Embryonic facial prominence (tissue), 1 donor: ENCODE data around the gene HOXA7.

Experiments used
- DNase-seq: peaks from one replicate; pipeline ENCODE4 v3.0.0-alpha.2; 2016; ENCODE audit errors: extremely low spot score

HOXA7 gene

DNA sequence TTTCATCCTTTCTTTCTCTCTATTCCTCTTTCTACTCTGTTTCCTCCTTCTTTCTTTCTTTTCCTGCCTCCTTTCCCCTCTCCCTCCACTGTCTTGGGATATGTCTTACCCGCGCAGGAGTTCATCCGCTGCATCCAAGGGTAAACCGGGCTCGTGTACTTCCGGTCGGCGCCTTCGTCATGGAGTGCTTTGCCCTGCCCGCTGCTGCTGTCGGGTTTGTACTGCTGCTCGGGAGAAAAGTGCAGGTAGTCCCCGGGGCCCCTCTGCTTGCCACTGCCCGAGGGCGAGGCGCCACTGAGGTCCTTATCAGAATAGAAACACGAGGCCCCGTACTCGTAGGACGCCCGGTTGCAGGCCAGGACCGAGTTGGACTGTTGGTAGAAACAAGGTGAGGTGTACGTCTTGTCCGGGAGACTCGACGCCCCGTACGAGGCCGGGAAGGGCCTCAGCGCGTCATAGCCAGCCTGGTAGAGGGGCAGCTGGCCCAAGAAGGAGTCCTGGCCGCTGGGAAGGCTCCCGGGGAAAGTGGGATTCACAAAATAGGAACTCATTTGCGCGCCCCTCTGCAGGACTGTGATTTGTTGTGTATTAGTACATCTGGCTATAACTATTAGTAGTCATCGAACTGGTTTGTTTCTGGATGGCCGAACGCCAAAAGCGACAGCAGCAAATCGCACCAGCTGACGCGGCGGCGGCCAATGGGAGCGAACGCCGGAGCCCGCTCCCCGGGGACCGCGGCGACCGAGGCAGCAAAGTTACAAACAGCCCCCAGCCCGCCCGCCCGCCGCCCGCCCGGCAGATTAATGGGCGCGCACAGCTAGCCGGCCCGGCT lies 9.1 kb downstream of the HOXA7 start, which contains the start of gene HOXA6:
HOXA6 (minus strand) TSS at position 576 of the 832 bp plus-strand sequence; CDS start at position 551, 25 bp downstream.
- DNase-seq, result no peak

DNA sequence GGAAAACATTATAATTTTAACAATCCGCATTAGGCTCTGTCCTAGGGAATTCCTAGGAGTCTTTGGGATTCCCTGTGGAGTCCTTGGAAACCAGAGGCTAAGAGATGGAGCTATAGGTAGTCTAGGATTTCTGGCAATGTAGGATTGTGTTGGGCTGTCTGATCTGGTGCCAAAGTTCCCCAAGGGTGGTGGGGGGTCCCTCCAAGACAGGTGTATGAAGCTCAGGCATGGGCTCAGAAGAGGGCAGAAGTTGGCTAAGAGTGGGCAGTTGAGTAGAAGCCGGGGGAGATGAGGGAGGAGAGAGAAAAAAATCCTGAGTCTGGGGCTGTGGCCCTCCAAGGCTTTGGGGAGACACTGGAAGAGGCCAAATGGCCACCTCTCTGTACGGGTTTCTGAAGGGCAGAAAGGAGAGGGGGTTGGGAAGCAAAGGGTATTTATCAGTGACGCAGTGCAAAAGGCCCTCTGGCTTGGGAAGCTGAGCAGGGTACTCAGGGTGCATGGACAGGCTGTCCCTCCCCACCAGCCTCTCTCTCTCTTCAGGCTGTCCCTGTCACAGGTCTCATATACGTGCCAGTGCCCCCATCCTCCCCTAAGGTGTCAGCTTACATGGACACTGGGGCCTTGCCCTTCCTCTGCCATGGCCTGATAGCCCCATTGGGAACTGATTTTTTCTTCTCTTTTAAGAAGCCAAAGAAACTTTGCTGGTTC lies 9.8 kb downstream of the HOXA7 start:
- DNase-seq, result no peak

DNA sequence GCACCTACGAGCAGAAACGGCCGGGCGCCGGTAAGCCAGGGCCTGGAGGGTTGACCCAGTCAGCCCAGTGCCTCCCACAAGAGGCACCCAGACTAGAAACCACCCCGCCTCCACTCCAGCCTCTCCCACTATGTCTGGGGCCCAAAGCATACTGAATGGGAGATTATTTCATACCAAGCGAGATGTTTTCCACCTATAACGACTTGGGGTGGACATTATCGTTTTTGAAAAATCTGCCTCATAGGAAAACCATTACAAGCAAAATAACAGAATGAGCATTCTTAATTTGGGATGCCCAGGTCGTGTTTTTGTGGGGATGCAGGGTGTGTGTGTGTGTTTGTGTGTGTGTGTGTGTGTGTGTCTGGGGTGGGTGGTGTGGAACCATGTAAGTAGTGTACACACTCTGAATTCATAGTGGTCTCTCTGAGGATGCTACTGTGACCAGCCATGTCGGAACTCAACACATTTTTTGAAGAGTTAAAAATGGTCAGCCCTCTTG lies 10.5 kb downstream of the HOXA7 start:
- no peak for DNase-seq

DNA sequence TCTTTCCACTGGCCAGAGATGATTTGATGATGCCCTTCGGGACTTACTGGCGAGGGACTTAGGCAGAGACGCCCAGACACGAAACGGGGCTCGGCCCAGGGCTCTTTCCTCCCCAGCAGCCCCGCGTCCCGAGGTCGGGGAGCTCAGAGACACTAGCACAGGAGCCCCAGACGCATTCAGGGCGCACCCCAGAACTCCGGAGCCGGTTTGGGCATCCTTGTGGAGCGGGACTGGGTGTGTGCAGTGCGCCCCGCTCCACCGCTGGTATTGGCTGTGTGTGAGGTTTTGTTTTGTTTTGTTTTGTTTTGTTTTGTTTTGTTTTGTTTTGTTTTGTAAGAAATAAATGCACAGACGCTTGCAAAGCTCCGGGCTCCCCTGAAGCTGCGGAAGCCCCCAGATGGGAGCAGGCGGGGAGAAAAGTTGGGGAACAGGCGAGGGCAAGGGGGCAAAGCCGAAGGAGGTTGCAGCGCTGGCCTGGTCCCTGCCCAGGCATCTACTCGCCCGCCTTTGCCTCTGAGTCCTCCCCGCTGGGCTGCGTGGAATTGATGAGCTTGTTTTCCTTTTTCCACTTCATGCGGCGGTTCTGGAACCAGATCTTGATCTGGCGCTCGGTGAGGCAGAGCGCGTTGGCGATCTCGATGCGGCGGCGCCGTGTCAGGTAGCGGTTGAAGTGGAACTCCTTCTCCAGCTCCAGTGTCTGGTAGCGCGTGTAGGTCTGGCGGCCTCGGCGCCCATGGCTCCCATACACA lies 11.1 kb downstream of the HOXA7 start:
- DNase-seq, result no peak

DNA sequence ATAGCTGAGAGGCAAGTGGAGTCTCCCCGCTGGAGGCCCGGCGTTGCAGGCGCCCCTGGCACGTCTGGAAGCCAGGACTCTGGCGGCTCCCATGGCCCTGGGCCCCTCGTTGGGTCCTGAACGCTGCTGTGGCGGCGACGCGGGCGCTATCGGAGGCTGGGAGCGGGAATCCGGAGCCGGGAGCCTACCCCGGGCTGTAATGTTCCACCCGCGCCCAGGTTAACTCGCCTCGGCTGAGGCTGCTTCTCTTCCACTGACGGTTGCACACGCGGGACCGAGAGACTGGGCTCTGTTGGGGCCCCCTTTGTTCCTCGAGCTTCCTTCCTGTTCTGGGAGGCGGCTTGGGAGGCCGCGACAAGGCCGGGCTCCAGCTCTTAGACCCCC lies 11.7 kb downstream of the HOXA7 start:
- no peak for DNase-seq

DNA sequence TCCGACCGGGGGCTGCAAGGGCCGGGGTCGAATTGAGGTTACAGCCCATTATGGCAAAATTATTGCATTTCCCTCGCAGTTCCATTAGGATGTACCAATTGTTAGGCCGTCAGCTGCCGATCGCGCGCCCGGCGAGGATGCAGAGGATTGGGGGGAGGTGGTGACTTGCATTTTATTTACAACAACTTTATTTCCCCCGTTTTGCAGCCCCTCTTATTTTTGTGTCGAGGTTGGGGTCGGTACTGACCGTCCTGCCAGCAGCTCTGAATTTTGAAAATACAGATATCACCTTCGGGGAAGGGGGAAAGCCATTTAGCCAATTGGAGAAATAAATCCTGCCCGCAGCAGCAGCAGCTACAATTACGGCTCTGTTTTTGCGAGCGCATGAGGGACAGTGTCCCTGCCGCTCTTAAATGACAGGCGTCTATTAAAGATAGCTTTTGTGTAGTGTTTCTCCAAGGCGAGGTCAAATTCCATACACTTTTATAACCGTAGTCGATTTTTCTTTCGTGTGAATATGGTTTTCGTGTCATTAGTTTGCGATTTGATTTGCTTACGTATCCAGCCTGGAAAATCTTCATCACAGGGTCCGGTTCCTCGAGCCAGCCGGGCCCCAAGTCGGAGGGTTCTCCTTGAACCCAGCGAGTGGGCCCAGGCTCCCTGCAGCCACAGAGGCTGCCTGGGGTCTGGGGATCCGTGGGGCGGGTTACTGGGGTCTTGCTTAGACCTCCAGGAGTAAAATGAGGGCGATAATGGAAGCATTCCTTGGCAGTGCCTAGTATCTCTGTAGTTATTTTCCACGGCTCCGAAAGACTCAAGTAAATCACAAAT lies 12.3 kb downstream of the HOXA7 start:
- no peak for DNase-seq

DNA sequence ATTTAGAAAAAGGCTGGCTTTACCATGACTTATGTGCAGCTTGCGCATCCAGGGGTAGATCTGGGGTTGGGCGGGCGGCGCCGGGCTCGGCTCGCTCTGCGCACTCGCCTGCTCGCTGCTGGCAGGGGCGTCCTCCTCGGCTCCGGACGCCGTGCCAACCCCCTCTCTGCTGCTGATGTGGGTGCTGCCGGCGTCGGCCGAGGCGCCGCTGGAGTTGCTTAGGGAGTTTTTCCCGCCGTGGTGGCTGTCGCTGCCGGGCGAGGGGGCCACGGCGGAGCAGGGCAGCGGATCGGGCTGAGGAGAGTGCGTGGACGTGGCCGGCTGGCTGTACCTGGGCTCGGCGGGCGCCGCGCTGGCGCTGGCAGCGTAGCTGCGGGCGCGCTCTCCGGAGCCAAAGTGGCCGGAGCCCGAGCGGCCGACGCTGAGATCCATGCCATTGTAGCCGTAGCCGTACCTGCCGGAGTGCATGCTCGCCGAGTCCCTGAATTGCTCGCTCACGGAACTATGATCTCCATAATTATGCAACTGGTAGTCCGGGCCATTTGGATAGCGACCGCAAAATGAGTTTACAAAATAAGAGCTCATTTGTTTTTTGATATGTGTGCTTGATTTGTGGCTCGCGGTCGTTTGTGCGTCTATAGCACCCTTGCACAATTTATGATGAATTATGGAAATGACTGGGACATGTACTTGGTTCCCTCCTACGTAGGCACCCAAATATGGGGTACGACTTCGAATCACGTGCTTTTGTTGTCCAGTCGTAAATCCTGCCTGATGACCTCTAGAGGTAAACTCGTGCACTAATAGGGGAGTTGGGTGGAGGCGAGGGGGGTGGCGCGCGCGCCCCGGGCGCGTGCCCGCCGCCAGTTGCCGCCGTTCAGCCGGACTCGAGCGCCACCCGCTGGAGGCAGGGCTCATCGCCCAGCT lies 13.2 kb downstream of the HOXA7 start, which contains the start of gene HOXA5:
HOXA5 (minus strand) TSS at position 659 of the 927 bp plus-strand sequence; CDS start at position 585, 74 bp downstream.
- DNase-seq, result no peak

DNA sequence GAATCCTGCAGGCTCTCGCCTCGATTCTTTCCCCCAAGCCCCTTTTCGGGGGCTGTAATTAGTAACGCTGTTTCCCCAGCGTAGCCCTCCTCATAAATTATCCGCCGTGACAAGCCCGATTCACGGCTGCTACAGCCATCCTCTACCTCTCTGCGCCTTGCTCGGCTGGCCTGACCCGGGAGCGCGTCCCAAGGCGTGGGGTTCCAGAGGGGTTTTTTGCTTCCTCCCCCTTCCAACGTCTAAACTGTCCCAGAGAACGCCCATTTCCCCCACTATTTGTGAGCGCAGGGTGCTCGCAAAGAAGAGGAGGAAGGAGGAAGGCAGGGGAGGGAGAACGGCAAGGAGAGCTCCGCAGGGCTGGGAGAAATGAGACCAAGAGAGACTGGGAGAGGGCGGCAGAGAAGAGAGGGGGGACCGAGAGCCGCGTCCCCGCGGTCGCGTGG lies 13.9 kb downstream of the HOXA7 start:
- DNase-seq, result no peak

DNA sequence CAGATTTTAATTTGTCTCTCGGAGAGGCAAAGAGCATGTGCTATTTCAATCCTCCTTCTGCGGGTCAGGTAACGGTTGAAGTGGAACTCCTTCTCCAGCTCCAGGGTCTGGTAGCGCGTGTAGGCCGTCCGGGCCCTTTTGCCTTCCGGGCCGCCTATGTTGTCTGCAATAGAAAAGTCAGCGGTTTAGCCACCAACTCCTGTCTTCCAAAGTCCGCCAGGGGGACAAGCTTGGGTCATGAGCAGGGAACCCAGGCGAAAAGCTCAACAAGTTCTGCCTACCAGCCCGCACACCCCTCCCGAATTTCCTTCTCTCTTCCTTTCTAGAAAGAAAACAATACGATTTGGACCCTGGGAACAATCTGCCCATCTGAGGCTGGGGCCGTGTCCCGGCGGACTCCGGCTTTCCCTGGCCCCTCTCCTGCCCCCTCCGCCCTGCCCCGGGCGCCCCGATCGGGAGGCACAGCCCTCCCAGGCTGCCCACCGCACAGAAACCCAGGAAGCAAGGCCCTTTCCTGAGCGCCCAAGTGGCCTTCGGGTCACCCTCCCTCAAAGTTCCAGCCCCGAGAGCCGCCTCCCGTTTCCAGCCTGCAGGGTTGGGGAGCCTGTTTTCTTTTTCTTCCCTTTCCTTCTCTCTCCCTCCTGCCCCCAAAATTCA lies 14.4 kb downstream of the HOXA7 start:
- DNase-seq, result no peak

DNA sequence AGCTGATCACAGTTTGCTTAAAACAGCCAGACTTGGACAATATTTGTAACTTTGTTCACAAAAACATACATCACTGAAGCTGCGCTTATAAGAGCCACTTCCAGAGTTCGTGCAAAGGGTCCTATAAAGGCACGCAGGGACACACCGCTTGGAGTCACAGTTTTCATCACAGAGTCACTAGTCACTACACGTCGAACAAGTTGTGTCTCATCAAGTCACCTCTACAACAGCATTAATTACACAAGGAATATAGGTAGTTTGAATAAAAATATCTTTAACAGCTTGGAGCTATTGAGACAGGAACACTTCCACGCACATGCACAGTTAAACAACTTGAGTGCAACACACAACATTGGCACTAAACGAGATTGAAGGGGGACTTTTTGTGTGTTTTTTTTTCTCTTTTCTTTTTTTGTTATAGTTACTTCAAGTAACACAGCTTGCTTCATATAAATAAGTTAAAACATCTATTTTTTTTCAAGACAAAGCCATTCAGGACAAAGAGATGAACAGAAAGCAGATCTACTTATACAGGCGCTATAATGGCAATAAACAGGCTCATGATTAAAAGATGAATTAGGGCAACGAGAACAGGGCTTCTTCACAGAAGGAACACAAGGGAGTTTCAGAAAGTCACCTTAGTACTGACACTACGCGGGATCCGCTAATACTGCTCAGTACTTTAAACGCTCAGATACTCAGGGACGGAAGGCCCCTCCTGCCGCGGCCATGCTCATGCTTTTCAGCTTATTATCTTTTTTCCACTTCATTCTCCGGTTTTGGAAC lies 15.1 kb downstream of the HOXA7 start:
- no peak for DNase-seq

DNA sequence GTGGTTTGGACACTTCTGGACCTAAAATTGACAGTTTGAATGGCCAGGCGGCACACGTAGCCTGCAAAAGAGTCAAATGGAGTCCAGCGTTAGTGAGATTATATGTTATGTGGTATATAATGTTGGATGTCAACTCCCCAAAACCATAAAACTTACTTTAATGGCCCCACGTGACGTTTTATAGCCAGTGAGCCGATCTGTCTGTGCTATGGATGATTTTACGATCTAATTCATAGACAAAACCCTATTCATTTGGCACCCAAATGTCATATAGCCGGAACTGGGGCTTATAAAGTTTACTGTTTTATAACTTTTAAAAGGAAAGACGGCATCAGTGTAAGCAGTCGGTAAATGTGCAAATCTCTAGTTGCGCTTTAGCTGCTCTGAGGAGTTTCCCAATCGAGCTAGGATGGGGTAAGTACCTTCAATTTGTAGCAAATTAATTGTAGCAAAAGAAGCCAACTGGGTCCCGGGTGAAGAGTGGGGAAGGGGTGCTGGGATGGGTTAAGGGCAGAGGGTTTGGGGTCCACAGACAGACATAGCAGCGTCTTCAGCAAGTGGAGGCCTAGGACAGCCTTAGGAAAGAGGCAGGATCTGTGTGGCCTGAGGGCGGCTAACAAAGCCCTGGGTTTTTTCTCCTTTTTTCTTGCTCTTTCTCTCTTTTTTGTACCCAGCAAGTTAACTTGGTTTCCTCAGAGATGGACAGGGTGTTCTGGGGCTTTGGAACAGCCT lies 16.2 kb downstream of the HOXA7 start:
- no peak for DNase-seq

DNA sequence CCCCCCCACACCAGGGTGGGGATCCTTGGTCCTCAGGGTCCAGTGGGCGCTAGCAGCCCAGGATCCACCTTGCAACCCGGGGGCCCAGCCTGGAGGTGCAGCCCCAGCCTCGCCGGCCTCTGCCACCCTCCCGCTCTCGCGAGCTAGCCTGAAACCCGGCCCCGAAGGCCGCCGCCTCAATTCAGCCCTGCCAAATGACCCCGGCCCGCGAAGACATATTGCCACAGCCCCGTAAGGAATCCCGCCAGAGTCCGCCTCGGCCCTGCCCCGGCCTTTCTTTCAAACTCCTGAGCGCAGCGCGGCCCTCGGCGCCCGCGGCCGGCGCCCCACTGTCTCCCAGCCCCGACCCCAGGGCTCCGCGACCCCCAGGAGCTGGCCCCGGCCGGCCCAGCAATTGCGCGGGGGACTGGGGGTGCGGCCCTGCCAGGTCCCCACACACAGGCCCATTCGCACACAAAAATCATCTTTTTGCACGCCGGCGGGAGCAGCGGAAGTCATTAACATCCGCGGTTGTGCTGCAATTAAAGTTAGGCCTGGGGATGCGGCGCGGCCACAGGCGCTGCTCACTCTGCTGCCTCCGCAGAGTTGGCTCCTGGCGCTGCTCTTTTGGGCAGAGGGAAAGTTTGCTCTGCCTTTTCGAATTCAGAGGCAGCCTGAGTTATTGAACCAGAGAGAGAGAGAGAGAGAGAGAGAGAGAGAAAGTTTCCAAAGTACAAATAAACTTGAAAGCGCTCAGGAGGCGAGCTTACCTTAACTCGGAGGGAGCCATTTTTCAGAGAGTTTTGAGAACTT lies 16.9 kb downstream of the HOXA7 start:
- no peak for DNase-seq

DNA sequence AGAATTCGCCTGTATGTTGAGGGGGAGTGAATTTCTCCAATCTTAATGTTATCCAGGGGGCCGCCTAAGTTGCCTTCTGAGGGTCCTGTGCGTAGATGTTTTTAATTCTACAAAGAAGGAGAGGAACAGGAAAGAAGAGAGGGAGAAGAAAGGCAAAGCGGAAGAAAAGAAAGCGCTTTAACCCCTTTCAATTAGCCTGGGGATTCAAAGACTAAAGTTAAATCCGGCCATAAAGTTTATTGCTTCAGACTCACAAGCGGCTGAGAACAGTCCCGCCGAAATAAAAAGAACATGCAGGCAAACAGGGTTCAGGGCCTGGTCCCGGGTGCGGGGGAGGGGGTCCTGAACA lies 17.5 kb downstream of the HOXA7 start:
- no peak for DNase-seq

DNA sequence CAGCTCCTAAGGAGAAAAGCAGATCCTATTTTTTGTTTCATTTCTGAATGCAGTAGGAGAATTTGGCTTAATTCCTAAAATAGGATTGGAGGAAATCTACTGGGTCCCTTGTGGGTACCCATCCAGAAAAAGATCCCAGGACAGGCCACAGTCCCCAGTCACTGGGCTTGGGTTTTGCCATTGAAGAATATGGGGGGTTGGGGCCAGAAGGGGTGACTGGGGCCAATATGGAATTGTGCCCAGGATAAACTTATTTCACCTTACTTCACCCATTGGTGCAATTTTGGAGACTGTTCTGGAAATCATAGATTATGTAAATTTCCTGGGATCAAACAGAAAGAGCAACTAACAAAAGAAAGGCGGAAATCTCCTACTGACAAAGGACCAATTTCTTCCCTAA lies 18.0 kb downstream of the HOXA7 start:
- DNase-seq, result no peak

DNA sequence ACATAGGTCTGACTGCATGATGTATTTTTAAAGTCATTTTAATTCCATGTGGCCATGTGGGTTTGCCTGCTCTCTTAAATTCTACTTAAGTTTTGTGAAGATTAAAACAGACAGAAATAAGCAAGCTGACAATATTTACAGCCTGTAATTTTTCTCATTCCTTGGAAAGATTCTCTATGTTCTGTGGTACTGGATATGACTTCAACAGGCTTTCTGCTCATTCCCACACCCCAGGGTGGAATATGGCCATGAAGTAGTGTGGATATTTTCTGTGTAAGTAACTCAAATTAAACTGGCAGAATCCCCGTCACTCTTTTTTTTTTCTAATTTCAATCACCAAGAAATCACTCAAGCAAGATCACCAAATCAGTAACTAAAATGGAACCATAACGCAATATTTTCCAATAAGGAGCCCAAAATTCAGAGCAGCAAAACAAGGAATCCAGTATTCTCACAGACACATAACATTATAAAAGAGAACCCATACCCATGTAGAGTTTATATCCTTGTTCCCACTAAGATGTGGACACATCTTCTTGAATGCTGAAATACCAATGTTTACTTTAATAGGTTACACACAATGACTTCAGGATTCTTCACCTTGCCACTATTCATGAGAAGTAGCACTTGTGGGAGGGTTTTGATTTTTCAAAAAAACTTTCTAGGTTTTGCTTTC lies 18.7 kb downstream of the HOXA7 start:
- DNase-seq, result no peak

DNA sequence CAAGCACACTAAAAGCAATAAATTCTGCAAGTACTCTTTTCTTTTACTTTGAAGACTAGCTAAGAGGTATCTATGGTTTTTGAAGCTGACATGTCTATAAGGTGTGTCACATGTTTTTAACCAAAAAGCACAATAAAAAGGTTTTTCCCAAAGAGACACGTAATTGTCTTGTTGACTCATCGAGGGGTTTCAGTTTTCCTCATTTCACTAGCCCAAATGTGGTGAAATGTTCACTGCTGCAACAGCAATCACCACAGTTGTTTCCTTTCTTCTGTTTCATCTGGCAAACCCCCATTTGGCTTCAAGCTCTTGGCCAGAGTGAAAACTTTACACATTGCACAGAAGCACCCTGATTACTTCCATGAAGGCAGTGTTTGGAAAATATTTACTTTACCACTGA lies 22.1 kb downstream of the HOXA7 start:
- DNase-seq, result no peak
